Tibial artery (tissue), 4 donors: ENCODE measurements around the gene GPR137.

Source experiments
- DNase-seq, 2 donors: peaks; one replicate each; pipeline ENCODE4 v3.0.0-alpha.2; 2019
- H3K27ac ChIP-seq, 2 donors: fragments of 200-600 bp; sonication (generic) in 1 of 2; 1 replicate in 1 of 2; 2 replicates in 1 of 2; pipeline ENCODE4 v1.5.1; 2018 to 2019; ENCODE audit warnings: mild to moderate bottlenecking in 1 of 2
- H3K27me3 ChIP-seq, 2 donors: fragments of 200-600 bp; sonication (generic) in 1 of 2; one replicate each; pipeline versions ENCODE4 v1.5.1 to v1.6.0; 2016 to 2019
- H3K36me3 ChIP-seq, 3 donors: fragments of 200-600 bp; sonication (generic) in 2 of 3; one replicate each; pipeline ENCODE4 v1.5.1; 2016 to 2019; ENCODE audit warnings: mild to moderate bottlenecking in 2 of 3
- H3K4me1 ChIP-seq, 4 donors: fragments of 200-600 bp; sonication (generic) in 2 of 4; 1 replicate in 3 of 4; 2 replicates in 1 of 4; pipeline ENCODE4 v1.5.1; 2016 to 2019
- H3K4me3 ChIP-seq, 2 donors: fragments of 200-600 bp; sonication (generic) in 1 of 2; 1 replicate in 1 of 2; 2 replicates in 1 of 2; pipeline ENCODE4 v1.5.1; 2018 to 2019; ENCODE audit warnings: mild to moderate bottlenecking in 2 of 2
- H3K9me3 ChIP-seq, 3 donors: fragments of 200-600 bp; sonication (generic) in 1 of 3; one replicate each; pipeline ENCODE4 v1.5.1; 2016 to 2019
- CTCF ChIP-seq, 2 experiments: fragments of 200-600 bp in 1 of 2; fragments of 450-650 bp in 1 of 2; IDR thresholded peaks; one replicate each; pipeline ENCODE4 v1.5.1; 2017 to 2019; ENCODE audit warnings: antibody characterized with exemption in 2 of 2, mild to moderate bottlenecking in 1 of 2, moderate library complexity in 1 of 2
- intact Hi-C: fragments of 100-400 bp; cut with DNase I; formaldehyde crosslinking; loops from one replicate; pipeline ENCODE4 v1.15.0; 2023; ENCODE audit warnings: low total_unique reads

Gene GPR137

GRCh38 chr11:64276653-64277431, 8.8 kb upstream of the GPR137 start:
- no peak for DNase-seq
- no peaks in the 10 kb centered on the region for H3K9me3 ChIP-seq
- peaks cover 0 to 10% (median 8%) of the 10 kb centered on the region in 4 donors for H3K4me1 ChIP-seq
- no peaks in the 10 kb centered on the region for H3K27me3 ChIP-seq
- peaks cover 20 to 60% (median 29%) of the 10 kb centered on the region in 3 donors for H3K36me3 ChIP-seq
- H3K4me3 ChIP-seq, result no peak overlapping the region
- no peak overlapping the region for H3K27ac ChIP-seq
- intact Hi-C loops, result no loop called here
- no peak for TF ChIP-seq CTCF (IDR thresholded peaks at IDR 0.05)

GRCh38 chr11:64278576-64279190, 7.0 kb upstream of the GPR137 start:
- DNase-seq, result no peak
- peaks cover 20 to 67% (median 35%) of the 10 kb centered on the region in 3 donors for H3K36me3 ChIP-seq
- no peaks in the 10 kb centered on the region for H3K9me3 ChIP-seq
- no peak overlapping the region for H3K27ac ChIP-seq
- H3K4me1 ChIP-seq, result peaks cover 0 to 16% (median 11%) of the 10 kb centered on the region in 4 donors
- intact Hi-C loops, result no loop called here
- H3K4me3 ChIP-seq, result no peak overlapping the region
- no peaks in the 10 kb centered on the region for H3K27me3 ChIP-seq
- no peak for TF ChIP-seq CTCF (IDR thresholded peaks at IDR 0.05)

DNA sequence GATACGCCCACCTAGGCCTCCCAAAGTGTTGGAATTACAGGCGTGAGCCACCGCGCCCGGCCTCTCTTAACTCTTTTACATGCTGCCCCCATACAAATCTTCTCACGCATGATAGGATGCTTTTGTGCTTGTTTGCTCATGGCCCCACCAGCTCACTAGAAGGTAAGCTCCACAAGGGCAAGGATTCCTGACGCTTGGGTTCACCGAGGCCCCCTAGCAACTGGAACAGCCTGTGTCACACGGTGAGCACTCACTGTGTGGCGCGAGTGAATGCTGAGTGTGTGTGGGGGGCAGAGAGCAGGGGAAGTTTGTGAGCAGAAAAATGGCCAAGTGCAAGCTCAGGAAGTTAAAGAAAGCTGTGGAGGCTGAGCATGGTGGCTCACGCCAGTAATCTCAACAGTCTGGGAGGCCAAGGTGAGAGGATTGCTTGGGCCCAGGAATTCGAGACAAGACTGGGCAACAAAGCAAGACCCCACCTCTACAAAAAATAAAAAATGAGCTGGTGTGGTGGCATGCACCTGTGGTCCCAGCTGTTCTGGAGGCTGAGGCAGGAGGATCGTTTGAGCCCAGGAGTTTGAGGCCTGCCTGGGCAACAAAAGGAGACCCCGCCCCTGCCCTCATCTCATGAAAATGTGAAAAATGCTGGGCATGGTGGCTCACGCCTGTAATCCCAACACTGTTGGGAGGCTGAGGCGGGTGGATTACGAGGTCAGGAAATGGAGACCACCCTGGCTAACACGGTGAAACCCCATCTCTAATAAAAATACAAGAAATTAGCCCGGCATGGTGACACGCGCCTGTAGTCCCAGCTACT, 3.5 kb upstream of the GPR137 start:
- Histone ChIP-seq H3K4me1 (peaks cover 0 to 32% (median 25%) of the 10 kb centered on the region in 4 donors), H3K4me3 (no peak overlapping the region), H3K27me3 (no peaks in the 10 kb centered on the region), H3K36me3 (peaks cover 19 to 46% (median 20%) of the 10 kb centered on the region in 3 donors), H3K27ac (no peak overlapping the region), H3K9me3 (no peaks in the 10 kb centered on the region)
- no peak for DNase-seq
- intact Hi-C loops, result no loop called here
- no peak for TF ChIP-seq CTCF (IDR thresholded peaks at IDR 0.05)

DNA sequence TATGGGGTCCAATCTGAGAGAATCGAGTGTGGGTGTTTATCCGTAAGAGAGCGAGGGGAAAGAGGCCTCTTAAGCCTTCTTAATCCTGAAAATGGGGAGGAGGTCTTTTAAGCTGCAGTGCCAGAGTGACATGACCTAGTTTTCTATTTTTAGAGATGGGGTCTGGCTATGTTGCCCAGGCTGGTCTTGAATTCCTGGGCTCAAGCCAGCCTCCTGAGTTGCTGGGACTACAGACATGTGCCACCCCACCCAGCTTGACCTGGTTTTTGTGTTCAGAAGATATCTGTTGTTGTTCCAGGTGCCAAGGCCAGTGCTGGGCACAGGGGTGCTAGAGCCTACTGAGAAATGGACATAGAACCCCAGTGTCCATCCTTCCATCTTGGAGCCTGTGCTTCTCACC, 2.6 kb upstream of the GPR137 start:
- H3K9me3 ChIP-seq, result no peaks in the 10 kb centered on the region
- peaks cover 0 to 32% (median 26%) of the 10 kb centered on the region in 4 donors for H3K4me1 ChIP-seq
- H3K27ac ChIP-seq, result peak overlapping the region in 1 of 2 donors; percentile 98
- H3K27me3 ChIP-seq, result peaks cover 0 to under 1% of the 10 kb centered on the region in 2 donors
- intact Hi-C loops, result no loop called here
- H3K4me3 ChIP-seq, result no peak overlapping the region
- H3K36me3 ChIP-seq, result peaks cover 10 to 37% (median 20%) of the 10 kb centered on the region in 3 donors
- no peak for TF ChIP-seq CTCF (IDR thresholded peaks at IDR 0.05)
- no peak for DNase-seq

- peak; percentile 94 to 97 for DNase-seq
- TF ChIP-seq CTCF (IDR thresholded peaks at IDR 0.05), result no peak
- H3K36me3 ChIP-seq, result peaks cover 4 to 26% (median 9%) of the 10 kb centered on the region in 3 donors
Observed at GRCh38 chr11:64284048-64284961, 1.3 kb upstream of the GPR137 start, which contains the start of gene BAD. BAD (minus strand) TSS chr11:64284665; CDS start chr11:64284368, 297 bp downstream.

More at GRCh38 chr11:64284048-64284961, 1.3 kb upstream of the GPR137 start, which contains the start of gene BAD:
- intact Hi-C loops, result no loop called here
- Histone ChIP-seq H3K27me3 (peaks cover 0 to 11% of the 10 kb centered on the region in 2 donors), H3K4me3 (peak within 1 kb of the TSS; percentile 82 to 90), H3K9me3 (no peaks in the 10 kb centered on the region), H3K27ac (peak within 1 kb of the TSS; percentile 98), H3K4me1 (peaks cover 0 to 32% (median 27%) of the 10 kb centered on the region in 4 donors)
